NCI-H446 (cell line): ENCODE data around the gene NMT2.
"Not testable (repeated sequence)": the region's sequence is repeated elsewhere in the genome, so short reads cannot be mapped to it uniquely, and the experiment has no call there.

Experiments used
- DNase-seq, 2 experiments: peaks; one replicate each; lab custom pipeline; 2025; lab: John Stamatoyannopoulos, UW

The NMT2 gene

DNA sequence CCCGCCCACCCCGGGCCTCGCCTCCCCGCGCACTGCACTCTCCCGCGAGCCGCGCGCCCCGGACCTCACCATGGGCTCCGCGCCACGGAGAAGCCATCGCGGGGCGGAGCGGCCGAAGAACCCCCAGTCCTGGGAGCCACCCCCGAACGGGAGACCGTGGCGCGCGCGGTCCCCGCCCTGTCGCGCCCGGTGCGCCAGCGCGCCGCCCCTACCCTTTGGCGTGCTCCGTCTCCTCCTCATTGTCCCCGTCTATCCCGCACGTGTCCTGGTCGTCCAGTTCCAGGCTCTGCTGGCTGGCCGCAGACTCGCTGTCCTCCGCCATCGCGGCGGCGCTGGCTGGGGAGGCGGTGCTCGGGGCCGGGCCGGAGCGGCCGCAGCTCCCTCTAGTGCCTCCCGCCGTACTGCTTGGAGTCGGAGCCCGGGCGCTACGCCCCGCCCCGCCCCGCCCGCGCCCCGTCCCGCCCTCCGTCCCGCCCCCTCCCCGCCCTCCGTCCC, at the start of gene NMT2:
Gene NMT2 (minus strand): TSS at position 403 of the 495 bp plus-strand sequence. CDS start 81 bp downstream, at position 322.
- DNase-seq = peak; percentile 55 to 93

DNA sequence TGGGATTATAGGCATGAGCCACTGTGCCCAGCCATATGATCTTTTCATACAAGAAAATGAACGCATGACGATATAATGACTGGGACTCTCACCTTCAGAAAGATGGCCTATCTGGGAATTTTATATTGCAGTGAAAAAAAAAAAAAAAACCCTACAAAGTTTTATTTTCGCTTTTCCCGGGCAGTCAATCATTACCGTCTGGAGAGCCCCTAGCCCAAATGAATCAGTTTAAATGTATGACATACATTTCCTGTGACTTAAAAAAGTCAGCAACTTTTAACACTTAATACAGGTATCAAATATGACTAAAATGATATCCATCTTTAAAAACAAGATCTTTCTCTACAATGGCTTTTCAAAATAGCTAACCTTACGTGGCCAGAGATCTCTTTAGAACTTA, 48.2 kb upstream of the NMT2 start:
- DNase-seq = no peak

DNA sequence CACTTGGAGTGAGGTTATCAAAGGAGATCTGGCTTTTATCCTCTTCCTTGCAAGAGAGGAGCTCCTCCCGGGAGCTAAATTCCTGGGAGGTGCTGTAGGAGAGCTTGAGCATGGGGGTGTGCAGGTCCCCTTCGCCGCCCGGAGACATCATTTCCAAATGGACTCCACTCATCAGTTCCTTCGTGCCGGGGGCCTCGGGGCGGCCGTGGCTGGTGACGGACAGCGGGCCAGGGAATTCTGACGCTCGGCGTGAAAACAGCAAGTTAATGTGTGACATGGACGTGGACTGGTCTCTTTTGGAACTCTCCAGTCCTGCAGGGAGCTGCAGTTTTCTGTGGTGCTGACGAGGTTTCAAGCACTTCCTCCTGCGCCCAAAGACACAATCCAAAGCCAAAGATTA, 45.7 kb upstream of the NMT2 start:
- no peak for DNase-seq

GRCh38 chr10:15213461-15213861, 45.0 kb upstream of the NMT2 start:
- no peak for DNase-seq

- no peak for DNase-seq
Observed at GRCh38 chr10:15211464-15211979, 43.0 kb upstream of the NMT2 start.

GRCh38 chr10:15210521-15210920, 42.0 kb upstream of the NMT2 start:
- no peak for DNase-seq

DNA sequence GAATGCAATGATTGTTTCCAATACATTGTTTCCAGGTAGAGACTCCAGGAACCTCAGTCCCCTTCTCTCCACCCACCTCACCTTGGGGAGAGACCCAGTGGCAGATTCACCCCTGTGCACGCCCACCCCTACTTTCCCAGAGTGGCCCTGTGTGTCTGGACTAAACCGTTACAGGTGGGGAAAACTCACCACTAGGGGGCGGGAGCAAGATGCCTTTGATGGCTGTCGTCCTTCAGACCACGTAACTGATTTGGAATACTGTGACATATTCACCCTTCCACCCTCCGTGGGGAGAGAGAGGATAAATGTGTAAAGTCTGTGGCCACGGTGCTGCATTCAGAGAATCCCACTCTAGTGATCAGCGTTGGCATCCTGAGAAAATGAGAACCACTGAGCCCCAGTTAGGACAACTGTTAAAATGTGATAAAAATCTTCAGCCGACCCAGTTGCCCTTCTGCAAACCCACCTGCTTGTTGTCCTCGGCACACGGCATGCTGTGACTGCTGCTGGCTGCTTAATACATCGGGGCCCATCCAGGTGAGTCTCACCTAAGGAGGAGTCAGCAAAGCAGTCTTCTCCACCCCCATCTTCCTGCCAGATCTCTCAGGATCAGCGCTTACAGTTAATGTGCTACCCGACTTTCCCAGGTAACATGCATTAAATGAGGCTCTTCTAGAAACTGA, 41.5 kb upstream of the NMT2 start:
- peak; percentile 19 to 77 for DNase-seq

DNA sequence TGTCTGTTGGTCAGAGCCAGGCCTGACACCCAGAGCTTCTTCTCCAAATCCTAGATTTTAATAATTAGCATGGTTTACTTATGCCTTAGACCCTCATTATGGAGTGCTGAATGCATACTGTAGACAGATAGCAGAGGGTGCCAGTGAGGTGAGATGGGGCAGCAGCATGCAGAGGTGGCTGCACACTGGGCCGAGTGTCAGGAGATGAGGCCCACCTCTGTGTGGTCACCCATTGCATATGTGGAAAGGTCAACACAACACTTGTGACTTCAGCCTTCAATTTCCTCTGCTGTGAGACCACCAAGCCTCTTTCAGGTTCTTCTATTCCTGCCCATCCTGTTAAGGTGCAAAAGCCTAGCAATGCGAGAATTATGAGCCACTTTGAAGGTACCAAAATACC, 39.7 kb upstream of the NMT2 start:
- DNase-seq = no peak

- not testable (repeated sequence) for DNase-seq
Observed at GRCh38 chr10:15207410-15207809, 38.9 kb upstream of the NMT2 start.

DNA sequence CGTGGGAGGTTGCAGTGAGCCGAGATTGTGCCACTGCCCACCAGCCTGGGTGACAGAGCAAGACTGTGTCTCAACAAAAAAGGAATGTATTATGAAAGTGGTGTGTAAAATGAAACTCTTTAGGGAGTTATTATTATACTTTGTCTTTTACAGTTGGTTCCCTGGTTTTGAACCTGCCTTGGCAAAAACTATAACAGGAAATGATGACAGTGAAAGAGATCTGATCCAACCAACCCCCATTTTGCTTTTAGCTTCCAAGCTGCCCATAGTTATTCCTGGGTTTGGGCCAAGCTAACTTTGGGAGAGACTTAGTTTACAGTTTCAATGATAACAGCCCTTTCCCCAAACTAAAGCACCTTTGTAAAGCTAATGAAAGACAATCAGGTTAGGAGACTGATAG, 34.1 kb upstream of the NMT2 start:
- no peak for DNase-seq

DNA sequence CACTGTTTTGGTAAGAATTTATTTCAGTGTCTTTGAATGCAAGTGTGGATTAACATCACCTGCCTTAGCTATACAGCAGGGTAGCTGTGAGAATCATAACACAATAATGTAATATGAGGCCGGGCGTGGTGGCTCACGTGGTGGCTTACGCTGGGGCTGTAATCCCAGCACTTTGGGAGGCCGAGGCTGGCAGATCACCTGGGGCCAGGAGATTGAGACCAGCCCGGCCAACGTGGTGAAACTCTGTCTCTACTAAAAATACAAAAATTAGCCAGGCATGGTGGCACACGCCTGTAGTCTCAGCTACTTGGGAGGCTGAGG, 33.8 kb upstream of the NMT2 start:
- DNase-seq = not testable (repeated sequence)

DNA sequence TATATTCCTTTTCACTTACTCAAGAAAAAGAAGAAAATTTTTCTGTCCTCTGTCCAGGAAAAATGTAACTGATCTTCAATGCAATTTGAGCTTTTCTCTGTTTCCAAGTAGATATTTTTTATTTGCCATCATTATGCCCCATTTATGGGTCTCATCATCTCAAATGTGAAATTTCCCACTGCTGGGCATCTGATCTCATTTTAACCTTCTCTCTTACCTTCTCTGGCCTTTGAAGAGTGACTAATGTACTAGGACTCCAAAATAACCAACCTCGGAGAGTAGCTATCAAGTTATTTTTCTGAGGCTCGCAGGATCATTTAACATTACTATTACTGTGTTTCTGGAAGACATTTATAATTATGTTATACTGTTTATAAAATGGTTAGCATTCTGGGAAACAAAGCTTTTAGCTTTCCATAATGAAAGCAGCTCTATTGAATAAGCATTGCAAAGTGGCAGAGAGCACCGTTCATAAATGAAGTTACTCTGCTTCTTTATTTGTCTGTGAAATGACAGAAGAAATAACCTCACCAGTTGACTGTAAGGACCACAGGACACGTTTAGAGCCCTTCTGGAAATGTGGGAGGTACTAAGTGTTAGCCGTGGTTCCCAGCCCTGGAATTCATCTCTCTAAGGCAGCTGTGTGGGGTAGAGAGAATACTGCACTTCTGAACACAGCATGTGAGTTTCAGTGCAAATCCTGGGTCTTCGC, 33.3 kb upstream of the NMT2 start:
- DNase-seq = no peak

DNA sequence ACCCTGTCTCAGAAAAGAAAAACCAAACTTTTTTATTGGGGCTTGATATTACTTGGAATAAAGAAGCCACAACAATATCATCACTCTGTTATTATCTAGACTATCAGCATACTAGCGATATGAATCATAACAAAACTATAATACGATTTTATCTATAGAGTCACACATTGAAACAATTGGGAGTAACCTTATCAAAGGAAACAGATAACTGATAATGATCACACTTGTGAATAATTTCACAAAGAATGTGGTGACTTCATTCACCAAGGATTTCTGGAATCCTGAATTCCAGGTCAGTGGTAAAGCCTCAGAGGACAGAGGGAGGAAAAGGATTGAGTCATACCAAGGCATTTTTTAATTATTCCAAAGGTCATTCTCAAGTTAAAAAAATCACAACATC, 32.1 kb upstream of the NMT2 start:
- DNase-seq = no peak

DNA sequence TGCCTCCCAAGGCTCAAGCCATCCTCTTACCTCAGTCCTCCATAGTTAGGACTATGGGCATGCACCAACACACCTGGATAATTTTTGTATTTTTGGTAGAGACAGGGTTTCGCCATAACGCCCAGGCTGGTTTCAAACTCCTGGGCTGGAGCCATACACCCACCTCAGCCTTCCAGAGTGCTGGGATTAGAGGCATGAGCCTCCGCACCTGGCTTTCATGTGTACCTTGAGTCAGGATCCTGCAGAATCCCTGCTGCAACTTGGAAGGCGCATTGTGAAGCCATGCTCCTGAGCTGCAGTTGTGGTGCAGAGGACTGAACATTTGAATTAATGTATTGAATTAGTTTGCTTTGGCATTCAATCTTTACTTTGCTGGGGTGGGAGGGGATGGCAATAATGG, 29.4 kb upstream of the NMT2 start:
- DNase-seq = no peak

DNA sequence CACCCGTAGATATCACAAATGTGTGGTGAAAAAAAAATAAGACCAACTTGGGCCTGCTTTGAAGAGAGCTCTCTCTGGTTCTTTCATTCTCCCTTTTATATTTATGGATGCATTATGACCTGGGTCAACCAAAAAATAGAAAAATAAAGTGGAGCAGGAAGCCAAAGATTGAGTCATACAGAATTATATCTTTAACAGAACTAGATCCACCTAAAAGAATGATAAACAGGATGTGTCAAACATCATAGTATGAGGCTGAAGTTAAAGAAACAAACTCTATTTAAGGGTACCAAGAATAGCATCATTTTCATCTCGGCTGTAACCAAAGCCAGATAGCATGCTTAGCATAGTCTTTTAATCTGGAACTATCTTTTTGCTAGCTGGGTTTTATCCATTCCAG, 28.8 kb upstream of the NMT2 start:
- DNase-seq = no peak

- no peak for DNase-seq
Observed at GRCh38 chr10:15196021-15196834, 27.7 kb upstream of the NMT2 start.

DNA sequence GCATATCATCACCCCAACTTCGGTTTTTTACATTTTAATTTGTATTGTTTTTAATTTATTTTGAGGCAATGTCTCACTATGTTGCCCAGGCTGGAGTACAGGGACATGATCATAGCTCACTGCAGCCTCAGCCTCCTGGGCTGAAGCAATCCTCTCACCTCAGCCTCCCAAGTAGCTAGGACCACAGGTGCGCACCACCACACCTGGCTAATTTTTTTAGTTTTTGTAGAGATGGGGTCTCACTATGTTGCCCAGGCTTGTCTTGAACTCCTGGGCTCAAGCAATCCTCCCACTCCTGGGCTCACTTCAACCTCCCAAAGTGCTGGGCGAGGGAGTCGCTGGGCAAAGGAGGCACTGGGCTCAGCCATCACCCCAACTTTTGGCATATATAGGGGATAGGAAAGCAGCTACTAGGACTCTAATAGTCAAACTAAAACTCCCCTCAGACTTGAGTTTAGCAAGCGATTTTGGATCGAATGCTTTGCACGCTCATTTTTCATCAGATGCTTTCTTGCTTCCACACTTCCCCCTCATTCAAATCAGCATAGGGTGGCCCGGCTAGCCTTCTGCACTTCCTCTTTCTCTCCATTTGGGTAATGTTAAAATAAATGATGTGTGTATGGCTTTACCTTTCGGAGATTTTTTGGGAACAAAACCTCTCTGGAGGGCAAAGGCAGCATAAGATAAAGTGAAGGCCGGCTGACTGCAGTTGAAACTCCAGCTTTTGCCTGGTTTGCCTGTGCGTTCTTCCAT, 20.8 kb upstream of the NMT2 start:
- DNase-seq = no peak

DNA sequence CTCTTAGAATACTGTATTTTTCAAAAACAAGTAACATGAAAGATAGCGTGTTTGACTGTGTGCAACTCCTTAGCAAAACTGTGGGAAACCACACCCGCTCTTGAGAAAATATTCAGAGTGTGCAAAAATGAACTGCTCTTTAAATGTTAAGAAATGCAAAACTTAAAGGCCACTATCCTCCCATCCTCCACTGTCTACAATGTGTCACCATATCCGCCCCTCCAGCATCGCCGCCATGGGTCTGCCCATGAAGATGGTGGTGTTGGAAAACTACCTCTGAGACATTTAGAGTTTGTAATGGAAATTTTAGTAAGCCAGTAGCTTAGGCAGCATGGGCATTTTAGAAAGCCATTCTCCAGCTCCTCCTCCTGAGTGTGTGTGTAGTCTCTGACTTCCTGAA, 20.1 kb upstream of the NMT2 start:
- DNase-seq = no peak

DNA sequence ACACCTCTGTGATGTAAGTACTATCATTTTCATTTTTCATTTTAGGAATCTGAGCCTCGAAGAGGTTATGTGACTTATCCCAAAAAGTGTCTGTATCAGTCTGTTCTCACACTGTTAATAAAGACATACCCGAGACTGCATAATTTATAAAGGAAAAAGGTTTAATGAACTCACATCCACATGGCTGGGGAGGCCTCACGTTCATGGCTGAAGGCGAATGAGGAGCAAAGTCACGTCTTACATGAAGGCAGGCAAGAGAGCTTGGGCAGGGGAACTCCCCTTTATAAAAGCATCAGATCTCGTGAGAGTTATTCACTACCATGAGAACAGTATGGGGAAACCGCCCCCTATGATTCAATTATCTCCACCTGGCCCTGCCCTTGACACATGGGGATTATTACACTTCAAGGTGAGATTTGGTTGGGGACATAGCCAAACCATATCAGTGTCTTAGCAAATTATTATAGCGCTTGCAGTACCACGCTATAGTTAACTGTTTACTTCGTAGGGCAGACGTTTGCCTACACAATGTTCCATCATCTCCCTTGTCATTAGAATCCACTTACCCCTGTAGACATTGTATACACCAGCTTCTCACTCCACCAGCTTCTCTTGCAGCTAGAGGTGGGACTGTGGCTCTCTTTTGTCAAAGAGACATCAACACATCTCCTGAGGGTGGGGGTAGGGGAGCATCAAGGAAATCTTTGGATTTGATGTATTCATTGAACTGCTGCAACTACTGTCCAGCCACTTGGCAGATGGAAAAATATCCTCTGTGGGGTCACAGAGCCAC, 15.4 kb upstream of the NMT2 start:
- DNase-seq = no peak

DNA sequence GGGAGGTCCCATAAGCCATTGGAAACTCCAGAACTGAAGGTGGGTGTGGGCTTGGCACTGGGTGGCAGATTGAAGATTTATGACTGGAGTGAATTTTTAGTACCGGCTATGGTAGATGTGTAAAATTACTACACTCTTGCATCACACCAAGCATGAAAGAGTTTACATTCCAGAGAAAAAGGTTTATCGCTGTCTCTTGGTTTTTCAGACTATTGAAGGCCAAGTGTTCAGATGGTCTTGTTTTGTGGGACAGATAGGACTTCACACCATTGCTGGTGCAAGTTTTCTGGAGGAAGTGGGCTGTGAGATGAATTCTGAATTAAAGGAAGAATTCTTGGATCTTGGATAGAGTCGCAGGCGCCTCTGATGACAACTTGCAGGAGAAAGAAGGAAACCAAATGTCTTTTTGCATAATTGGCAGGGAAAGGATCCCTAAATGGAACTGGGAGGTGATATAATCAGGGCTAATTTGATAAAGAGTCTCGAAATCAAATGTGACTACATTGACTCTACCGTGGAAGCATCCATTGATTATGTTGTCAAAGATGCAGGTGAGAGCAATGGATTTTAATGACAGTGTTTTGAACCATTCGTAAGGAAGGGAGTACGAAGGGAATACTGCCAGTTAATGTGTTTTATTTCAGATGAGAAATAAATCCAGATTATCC, 14.2 kb upstream of the NMT2 start:
- DNase-seq = no peak
